IMR-90 (cell line): ENCODE data around the gene PDLIM4.

Source experiments
- BHLHE40 ChIP-seq: fragments of 150-350 bp; IDR thresholded peaks from 2 replicates; pipeline ENCODE4 v1.6.1; 2016; ENCODE audit warnings: mild to moderate bottlenecking, low read depth, low read length
- CEBPB ChIP-seq: IDR thresholded peaks from 2 replicates; pipeline ENCODE4 v1.6.1; 2012; ENCODE audit warnings: low read depth, low read length, improper control_type of control experiment
- CHD1 ChIP-seq: IDR thresholded peaks from 2 replicates; pipeline ENCODE4 v1.6.1; 2012; ENCODE audit warnings: low read depth, low read length, improper control_type of control experiment
- CTCF ChIP-seq: conservative IDR thresholded peaks from 2 replicates; pipeline ENCODE4 v1.5.1; 2012; ENCODE audit warnings: mild to moderate bottlenecking, low read depth, low read length, improper control_type of control experiment
- ELK1 ChIP-seq: fragments of 150-350 bp; IDR thresholded peaks from 2 replicates; pipeline ENCODE4 v1.6.1; 2016; ENCODE audit warnings: low read depth, mild to moderate bottlenecking, low read length, moderate library complexity, borderline replicate concordance
- FOS ChIP-seq: fragments of 150-350 bp; IDR thresholded peaks from 2 replicates; pipeline ENCODE4 v1.6.1; 2016; ENCODE audit warnings: low read depth, low read length
- MAFK ChIP-seq: IDR thresholded peaks from 2 replicates; pipeline ENCODE4 v1.6.1; 2012; ENCODE audit warnings: low read depth, low read length, improper control_type of control experiment
- MAZ ChIP-seq: IDR thresholded peaks from 2 replicates; pipeline ENCODE4 v1.6.1; 2012; ENCODE audit warnings: low read depth, mild to moderate bottlenecking, low read length, improper control_type of control experiment, moderate library complexity, borderline replicate concordance
- POLR2A ChIP-seq: IDR thresholded peaks from 2 replicates; pipeline ENCODE4 v1.6.1; 2012; ENCODE audit warnings: mild to moderate bottlenecking, low read depth, low read length
- RAD21 ChIP-seq: IDR thresholded peaks from 2 replicates; pipeline ENCODE4 v1.6.1; 2012; ENCODE audit warnings: low read length, improper control_type of control experiment
- RCOR1 ChIP-seq: IDR thresholded peaks from 2 replicates; pipeline ENCODE4 v1.6.1; 2012; ENCODE audit warnings: mild to moderate bottlenecking, low read length, improper control_type of control experiment; ENCODE audit not compliant: insufficient replicate concordance
- RFX5 ChIP-seq: IDR thresholded peaks from 2 replicates; pipeline ENCODE4 v1.8.0; 2012; ENCODE audit warnings: low read depth, mild to moderate bottlenecking, low read length, moderate library complexity
- SMC3 ChIP-seq: fragments of 150-350 bp; IDR thresholded peaks from 2 replicates; pipeline ENCODE4 v1.6.1; 2016; ENCODE audit warnings: low read depth, mild to moderate bottlenecking, antibody characterized with exemption, low read length, moderate library complexity
- USF2 ChIP-seq: fragments of 150-350 bp; IDR thresholded peaks from 2 replicates; pipeline ENCODE4 v1.6.1; 2017; ENCODE audit warnings: mild to moderate bottlenecking, antibody characterized with exemption, low read length, low read depth

GRCh38 chr5:132266031-132266835 is 8.7 kb downstream of the PDLIM4 start:
- no peak for TF ChIP-seq MAZ
- no peak for TF ChIP-seq CTCF
- TF ChIP-seq POLR2A: peak; percentile 43
- no peak for TF ChIP-seq RAD21
- TF ChIP-seq BHLHE40: no peak
- TF ChIP-seq FOS: no peak
- no peak for TF ChIP-seq RFX5
- TF ChIP-seq SMC3: no peak
- TF ChIP-seq CEBPB: no peak
- TF ChIP-seq USF2: no peak
- no peak for TF ChIP-seq MAFK
- no peak for TF ChIP-seq CHD1
- TF ChIP-seq RCOR1: no peak
- TF ChIP-seq ELK1: no peak
